Ureter (tissue), 1 donor: Measurements from ENCODE around the gene TMEM175. TPM values are rescaled to one million over a fixed set of nuclear protein-coding genes. Genes with fewer than 3 reads are reported as not detected.
"Not testable (repeated sequence)": the region's sequence is repeated elsewhere in the genome, so short reads cannot be mapped to it uniquely, and the experiment has no call there.

Experiments used
- DNase-seq: peaks from one replicate; pipeline ENCODE4 v3.0.0-alpha.2; 2020; ENCODE audit warnings: low spot score
- total RNA-seq: library from RNA; stranded (reverse); gene quantifications from one replicate; pipeline ENCODE4 v1.2.4, GENCODE V29; 2023
- donor health status: DM: yes; HTN: yes; CAD: no.

Gene TMEM175
- total RNA-seq, 1 donor from 2014 or later: 39.1 TPM

GRCh38 chr4:915041-915474 is 17.2 kb upstream of the TMEM175 start:
- DNase-seq: no peak

- no peak for DNase-seq
These were observed 16.7 kb upstream of the TMEM175 start for GRCh38 chr4:915595-915994.

- DNase-seq: no peak
These were observed 14.8 kb upstream of the TMEM175 start for GRCh38 chr4:917466-917865.

- no peak for DNase-seq
These were observed 14.3 kb upstream of the TMEM175 start for GRCh38 chr4:917992-918391.

- not testable (repeated sequence) for DNase-seq
These were observed 13.7 kb upstream of the TMEM175 start for GRCh38 chr4:918591-918990.

- DNase-seq: not testable (repeated sequence)
These were observed 13.1 kb upstream of the TMEM175 start for GRCh38 chr4:919004-919680.

GRCh38 chr4:921830-922331 is 10.4 kb upstream of the TMEM175 start:
- no peak for DNase-seq

- DNase-seq: no peak
These were observed 7.9 kb upstream of the TMEM175 start for GRCh38 chr4:924107-925096.

- DNase-seq: no peak
These were observed 7.1 kb upstream of the TMEM175 start for GRCh38 chr4:925171-925570.

- no peak for DNase-seq
These were observed 6.3 kb upstream of the TMEM175 start for GRCh38 chr4:925771-926500.

- no peak for DNase-seq
These were observed 5.7 kb upstream of the TMEM175 start for GRCh38 chr4:926538-926937.

GRCh38 chr4:927566-927965 is 4.7 kb upstream of the TMEM175 start:
- not testable (repeated sequence) for DNase-seq

- DNase-seq: no peak
These were observed 3.0 kb upstream of the TMEM175 start for GRCh38 chr4:929096-929765.

GRCh38 chr4:930028-930551 is 2.2 kb upstream of the TMEM175 start:
- DNase-seq: no peak

- no peak for DNase-seq
These were observed 1.4 kb upstream of the TMEM175 start for GRCh38 chr4:930827-931193.

GRCh38 chr4:931194-931959 is 883 bp upstream of the TMEM175 start:
- DNase-seq: no peak

GRCh38 chr4:932713-933070 is 432 bp downstream of the TMEM175 start:
- no peak for DNase-seq

GRCh38 chr4:939508-939907 is 7.2 kb downstream of the TMEM175 start:
- DNase-seq: not testable (repeated sequence)

- DNase-seq: no peak
These were observed 13.2 kb downstream of the TMEM175 start for GRCh38 chr4:945274-946102.

- no peak for DNase-seq
These were observed 13.8 kb downstream of the TMEM175 start for GRCh38 chr4:946103-946450.
